GM12875 (cell line): ENCODE measurements around the gene HOXB5.

Experiments
- H3K4me3 ChIP-seq: one replicate; pipeline ENCODE4 v1.5.1; 2011; ENCODE audit warnings: low read depth, low read length, control low read depth
- CTCF ChIP-seq: IDR thresholded peaks from 2 replicates; pipeline ENCODE4 v1.5.1; 2011; ENCODE audit warnings: low read depth, mild to moderate bottlenecking, control low read depth, inconsistent platforms, low read length, moderate library complexity, borderline replicate concordance; ENCODE audit not compliant: insufficient read depth

The HOXB5 gene

GRCh38 chr17:48617471-48618255 is 24.1 kb upstream of the HOXB5 start:
- H3K4me3 ChIP-seq: no peak overlapping the region
- no peak for TF ChIP-seq CTCF

- no peak overlapping the region for H3K4me3 ChIP-seq
- no peak for TF ChIP-seq CTCF
Measured at GRCh38 chr17:48616717-48617470, 23.3 kb upstream of the HOXB5 start.

GRCh38 chr17:48615963-48616716 is 22.6 kb upstream of the HOXB5 start:
- no peak overlapping the region for H3K4me3 ChIP-seq
- no peak for TF ChIP-seq CTCF

GRCh38 chr17:48615047-48615962 is 21.7 kb upstream of the HOXB5 start, which contains the start of gene HOXB8:
TSS of gene HOXB8 (minus strand) at chr17:48615292. CDS start at chr17:48614704, 588 bp downstream.
- TF ChIP-seq CTCF: no peak
- no peak within 1 kb of the TSS for H3K4me3 ChIP-seq

GRCh38 chr17:48613862-48614694 is 20.5 kb upstream of the HOXB5 start:
- TF ChIP-seq CTCF: no peak
- no peak overlapping the region for H3K4me3 ChIP-seq
